Transverse colon (tissue), 4 donors: Measurements from ENCODE around the gene UNC45A. TPM values are rescaled to one million over a fixed set of nuclear protein-coding genes. Genes with fewer than 3 reads are reported as not detected.

Experiments
- DNase-seq: peaks from one replicate; pipeline ENCODE4 v3.0.0-alpha.2; 2019
- H3K27ac ChIP-seq, 4 donors: fragments of 200-600 bp; sonication (generic); 2 replicates each; pipeline ENCODE4 v1.5.1; 2016 to 2018; ENCODE audit warnings: inconsistent platforms in 4 of 4
- H3K27me3 ChIP-seq: fragments of 200-600 bp; sonication (generic); 2 replicates; pipeline ENCODE4 v1.5.1; 2017; ENCODE audit warnings: inconsistent platforms
- H3K36me3 ChIP-seq, 4 donors: fragments of 200-600 bp; sonication (generic); 2 replicates each; pipeline ENCODE4 v1.5.1; 2017 to 2019; ENCODE audit warnings: inconsistent platforms in 4 of 4
- H3K4me1 ChIP-seq, 4 donors: fragments of 200-600 bp; sonication (generic); 2 replicates each; pipeline ENCODE4 v1.5.1; 2017 to 2020; ENCODE audit warnings: inconsistent platforms in 4 of 4
- H3K4me3 ChIP-seq, 4 donors: fragments of 200-600 bp; sonication (generic); 1 replicate in 1 of 4; 2 replicates in 3 of 4; pipeline versions ENCODE4 v1.5.1 to v1.6.1; 2017 to 2019; ENCODE audit warnings: inconsistent platforms in 4 of 4
- H3K9me3 ChIP-seq, 2 donors: fragments of 200-600 bp; sonication (generic); 2 replicates each; pipeline ENCODE4 v1.5.1; 2017 to 2019; ENCODE audit warnings: inconsistent platforms in 2 of 2
- CTCF ChIP-seq, 5 experiments: fragments of 200-600 bp in 3 of 5; fragments of 450-650 bp in 2 of 5; sonication (generic) in 3 of 5; IDR thresholded peaks; 1 replicate in 2 of 5; 2 replicates in 3 of 5; pipeline ENCODE4 v1.5.1; 2016 to 2017; ENCODE audit warnings: antibody characterized with exemption in 5 of 5, inconsistent platforms in 3 of 5, mild to moderate bottlenecking in 2 of 5, moderate library complexity in 1 of 5
- EP300 ChIP-seq: sonication (generic); formaldehyde crosslinking; IDR thresholded peaks from one replicate; pipeline ENCODE4 v1.6.1; 2017; ENCODE audit warnings: antibody characterized with exemption, low read depth
- POLR2A ChIP-seq: fragments of 450-650 bp; IDR thresholded peaks from one replicate; pipeline ENCODE4 v1.6.1; 2016; ENCODE audit warnings: antibody characterized with exemption, mild to moderate bottlenecking, moderate library complexity
- POLR2AphosphoS5 ChIP-seq, 3 donors: sonication (generic); formaldehyde crosslinking; IDR thresholded peaks; one replicate each; pipeline ENCODE4 v1.6.1; 2016; ENCODE audit warnings: antibody characterized with exemption in 3 of 3
- WGBS, 2 donors: methylation state at CpG; one replicate each; pipeline ENCODE4 v1.1.5; 2018; ENCODE audit warnings: low coverage in 1 of 2; 5-methylcytosine and 5-hydroxymethylcytosine counted together
- in situ Hi-C, 4 donors: fragments of 200-750 bp; cut with MboI; loops; one replicate each; pipeline versions ENCODE4 v1.15.0 to v1.15.1; 2017; ENCODE audit warnings: low sequenced_read_pairs in 3 of 4, low pct_ligation_motif_present in 1 of 4, low pct_unique_long_range_greater_than_20kb in 1 of 4
- intact Hi-C: fragments of 100-400 bp; cut with DNase I; formaldehyde crosslinking; loops from one replicate; pipeline ENCODE4 v1.15.1; 2023; ENCODE audit warnings: low total_unique reads
- total RNA-seq, 4 donors: library from RNA; depleted of rRNA; stranded (reverse); fragments of >200 nt; gene quantifications; one replicate each; pipeline ENCODE4 v1.1.0, GENCODE V29; 2016

Gene UNC45A
- total RNA-seq, 4 donors from 2014 or later: 34.4 to 142 (median 52.9) TPM

- H3K9me3 ChIP-seq: no peaks in the 10 kb centered on the region
- H3K4me1 ChIP-seq: peaks cover 13 to 19% (median 18%) of the 10 kb centered on the region in 4 donors
- TF ChIP-seq EP300: no peak
- no peak for TF ChIP-seq POLR2AphosphoS5 (IDR thresholded peaks at IDR 0.05)
- no peak for TF ChIP-seq CTCF (IDR thresholded peaks at IDR 0.05)
- no peak for TF ChIP-seq POLR2A
- H3K27ac ChIP-seq: no peak overlapping the region
- in situ Hi-C loops: no loop called here
- WGBS, 2 donors: 93 to 100% methylated on average over 1 to 28 of the region's 28 CpGs
- no peak for DNase-seq
- intact Hi-C loops: no loop called here
- peaks cover 0 to 26% (median 13%) of the 10 kb centered on the region in 4 donors for H3K36me3 ChIP-seq
- H3K4me3 ChIP-seq: no peak overlapping the region
- no peaks in the 10 kb centered on the region for H3K27me3 ChIP-seq
Measured at GRCh38 chr15:90905306-90906180, 29.5 kb upstream of the UNC45A start.

- whole genome bisulfite sequencing, 2 donors: 98 to 100% methylated on average over 2 to 8 of the region's 11 CpGs
- Histone ChIP-seq H3K4me3 (no peak overlapping the region), H3K9me3 (no peaks in the 10 kb centered on the region), H3K27me3 (no peaks in the 10 kb centered on the region), H3K4me1 (peaks cover 13 to 19% (median 18%) of the 10 kb centered on the region in 4 donors), H3K36me3 (peaks cover 1 to 34% (median 17%) of the 10 kb centered on the region in 4 donors), H3K27ac (no peak overlapping the region)
- no peak for TF ChIP-seq POLR2AphosphoS5 (IDR thresholded peaks at IDR 0.05)
- TF ChIP-seq POLR2A: no peak
- TF ChIP-seq CTCF (IDR thresholded peaks at IDR 0.05): no peak
- no peak for TF ChIP-seq EP300
- no peak for DNase-seq
- intact Hi-C loops: no loop called here
- in situ Hi-C loops: no loop called here
Measured at GRCh38 chr15:90906181-90906849, 28.8 kb upstream of the UNC45A start.

- TF ChIP-seq POLR2A: no peak
- TF ChIP-seq EP300: no peak
- no peak for TF ChIP-seq CTCF (IDR thresholded peaks at IDR 0.05)
- TF ChIP-seq POLR2AphosphoS5 (IDR thresholded peaks at IDR 0.05): no peak
- H3K27me3 ChIP-seq: no peaks in the 10 kb centered on the region
- 85% methylated on average over 14 of the region's 15 CpGs; no CpG with 5 or more reads in 1 of the 2 donors for WGBS, 2 donors
- DNase-seq: no peak
- peaks cover 8 to 15% (median 12%) of the 10 kb centered on the region in 4 donors for H3K4me1 ChIP-seq
- H3K36me3 ChIP-seq: peaks cover 1 to 42% (median 22%) of the 10 kb centered on the region in 4 donors
- in situ Hi-C loops: no loop called here
- H3K9me3 ChIP-seq: no peaks in the 10 kb centered on the region
- H3K27ac ChIP-seq: no peak overlapping the region
- intact Hi-C loops: no loop called here
- no peak overlapping the region for H3K4me3 ChIP-seq
Measured at GRCh38 chr15:90907051-90907660, 27.9 kb upstream of the UNC45A start.
